RWPE2 (cell line): ENCODE measurements around the gene MAGEA8.
"Not testable (repeated sequence)": the region's sequence is repeated elsewhere in the genome, so short reads cannot be mapped to it uniquely, and the experiment has no call there.

Experiments used
- ATAC-seq: fragments of 200-7000 bp; cut with Tn5 transposase; 3 replicates; pipeline ENCODE4 v1.9.1; 2021; ENCODE audit warnings: low read depth
- DNase-seq: peaks from one replicate; pipeline ENCODE4 v3.0.0-alpha.2; 2020; ENCODE audit warnings: low spot score
- H3K27ac ChIP-seq: fragments of 450-650 bp; 2 replicates; pipeline ENCODE4 v1.5.1; 2017; ENCODE audit warnings: mild to moderate bottlenecking; ENCODE audit not compliant: poor library complexity, severe bottlenecking
- H3K27me3 ChIP-seq: fragments of 250-450 bp; sonication (Bioruptor Pico); 2 replicates; pipeline ENCODE4 v1.5.1; 2021; ENCODE audit warnings: mild to moderate bottlenecking, moderate library complexity; ENCODE audit not compliant: insufficient read depth, poor library complexity, severe bottlenecking
- H3K36me3 ChIP-seq: fragments of 250-450 bp; sonication (Bioruptor Pico); 2 replicates; pipeline ENCODE4 v1.5.1; 2020; ENCODE audit warnings: low read depth, mild to moderate bottlenecking, moderate library complexity
- H3K4me1 ChIP-seq: fragments of 250-450 bp; sonication (Bioruptor Pico); 2 replicates; pipeline ENCODE4 v1.5.1; 2021; ENCODE audit warnings: mild to moderate bottlenecking, moderate library complexity; ENCODE audit not compliant: insufficient read depth, poor library complexity, severe bottlenecking
- H3K4me3 ChIP-seq: fragments of 250-450 bp; sonication (Bioruptor Pico); 2 replicates; pipeline ENCODE4 v1.5.1; 2021; ENCODE audit warnings: mild to moderate bottlenecking, moderate library complexity; ENCODE audit not compliant: severe bottlenecking
- H3K9me3 ChIP-seq: fragments of 250-450 bp; sonication (Bioruptor Pico); 2 replicates; pipeline ENCODE4 v1.5.1; 2021; ENCODE audit warnings: mild to moderate bottlenecking, moderate library complexity; ENCODE audit not compliant: severe bottlenecking

Gene MAGEA8

GRCh38 chrX:149927964-149928258 lies 46.9 kb downstream of the MAGEA8 start:
- H3K4me3 ChIP-seq, H3K9me3 ChIP-seq, H3K36me3 ChIP-seq, H3K4me1 ChIP-seq, DNase-seq, H3K27ac ChIP-seq, ATAC-seq, H3K27me3 ChIP-seq: not testable (repeated sequence)

DNA sequence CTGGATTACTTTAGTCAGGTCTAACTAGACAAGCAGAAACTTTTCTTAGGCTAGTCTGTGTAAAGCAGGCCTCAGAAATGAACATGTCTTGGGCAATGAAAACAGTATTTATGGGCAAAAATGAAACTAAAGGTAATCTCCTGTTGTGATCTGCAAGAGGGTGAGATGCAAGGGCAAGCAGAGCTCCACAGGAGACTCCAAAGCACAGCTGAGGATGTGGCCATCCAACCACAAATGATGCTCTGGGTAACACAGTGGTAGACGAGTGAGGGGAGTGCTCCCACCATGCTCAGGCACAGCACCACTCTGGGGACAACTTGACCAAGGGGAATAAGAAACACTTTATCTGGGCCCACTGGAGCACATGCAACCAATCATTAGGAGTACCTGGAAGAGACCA lies 47.7 kb downstream of the MAGEA8 start:
- H3K27ac ChIP-seq, ATAC-seq, H3K4me1 ChIP-seq, DNase-seq, H3K9me3 ChIP-seq, H3K27me3 ChIP-seq, H3K36me3 ChIP-seq, H3K4me3 ChIP-seq: not testable (repeated sequence)

GRCh38 chrX:149929400-149929799 lies 48.4 kb downstream of the MAGEA8 start, which contains the start of gene HSFX4:
Gene HSFX4, plus strand, starts transcription at chrX:149929573. Its CDS starts 72 bp downstream, at chrX:149929645.
- not testable (repeated sequence) for H3K4me1 ChIP-seq, H3K27ac ChIP-seq, H3K27me3 ChIP-seq, H3K4me3 ChIP-seq, H3K9me3 ChIP-seq, DNase-seq, ATAC-seq, H3K36me3 ChIP-seq

- H3K4me3 ChIP-seq, ATAC-seq, H3K36me3 ChIP-seq, DNase-seq, H3K27ac ChIP-seq, H3K9me3 ChIP-seq, H3K4me1 ChIP-seq, H3K27me3 ChIP-seq: not testable (repeated sequence)
These were observed 50.4 kb downstream of the MAGEA8 start for GRCh38 chrX:149931355-149931754.

DNA sequence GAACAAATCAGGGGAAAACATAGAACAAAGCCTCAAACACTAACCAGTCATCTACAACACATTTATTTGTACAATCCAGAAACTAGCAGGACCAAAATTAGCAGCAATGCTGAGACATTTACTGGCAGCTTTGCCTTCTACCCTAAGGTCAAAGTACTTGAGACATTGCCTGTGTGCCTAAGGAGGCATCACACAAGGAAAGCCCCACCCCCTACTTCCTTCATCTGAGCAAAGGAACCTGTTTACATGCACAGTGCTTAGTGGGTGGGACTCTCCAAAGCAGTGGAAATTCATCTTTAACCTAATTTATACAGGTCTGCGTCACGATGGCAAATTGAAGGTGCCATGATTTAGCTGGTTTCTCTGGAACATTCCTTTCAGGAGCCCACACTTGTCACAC lies 51.2 kb downstream of the MAGEA8 start:
- DNase-seq, H3K27ac ChIP-seq, H3K9me3 ChIP-seq, ATAC-seq, H3K27me3 ChIP-seq, H3K4me1 ChIP-seq, H3K4me3 ChIP-seq, H3K36me3 ChIP-seq: not testable (repeated sequence)

DNA sequence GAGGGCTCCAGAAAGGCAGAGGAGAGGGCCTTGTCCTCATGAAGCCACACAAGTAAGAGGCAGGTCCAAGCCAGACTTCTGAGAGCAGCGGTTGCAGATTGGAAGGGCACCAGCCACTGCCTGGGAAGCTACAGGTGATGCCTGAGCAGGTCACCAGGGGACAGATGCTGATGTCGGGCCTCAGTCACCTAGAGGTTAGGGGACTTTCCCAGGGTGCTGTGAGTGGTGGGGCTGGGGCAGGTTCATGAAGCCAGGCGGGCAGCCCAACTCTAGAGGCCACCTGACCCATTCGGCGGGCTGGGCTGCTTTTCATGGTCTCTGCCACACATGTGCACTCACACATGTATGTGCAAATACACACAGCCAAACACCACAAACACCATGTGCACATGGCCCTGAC lies 52.0 kb downstream of the MAGEA8 start:
- H3K27me3 ChIP-seq, H3K36me3 ChIP-seq, H3K4me3 ChIP-seq, H3K9me3 ChIP-seq, H3K27ac ChIP-seq, ATAC-seq, DNase-seq, H3K4me1 ChIP-seq: not testable (repeated sequence)

DNA sequence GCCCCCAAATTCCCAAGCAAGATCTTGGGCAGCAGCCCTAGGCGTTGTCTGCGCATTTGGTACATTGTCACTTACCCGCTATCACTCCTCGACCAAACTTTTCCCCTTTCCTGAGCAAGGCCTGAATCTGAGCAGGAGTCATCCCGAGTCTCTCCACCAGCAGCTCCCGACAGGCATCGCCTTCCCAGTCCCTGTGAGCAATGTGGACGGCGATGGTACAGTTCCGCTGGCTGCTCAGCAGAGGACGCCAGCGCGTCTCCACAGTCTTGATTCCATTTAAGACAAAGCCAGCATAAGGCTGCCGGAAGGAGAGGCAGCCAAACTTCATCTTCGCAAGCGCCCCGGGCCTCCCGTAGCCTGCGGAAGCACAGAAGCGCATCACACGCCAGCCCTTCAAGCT lies 52.6 kb downstream of the MAGEA8 start:
- not testable (repeated sequence) for H3K4me1 ChIP-seq, DNase-seq, ATAC-seq, H3K27ac ChIP-seq, H3K4me3 ChIP-seq, H3K9me3 ChIP-seq, H3K36me3 ChIP-seq, H3K27me3 ChIP-seq
